ENCODE data around the gene MS4A4E. TPM values are rescaled to one million over a fixed set of nuclear protein-coding genes. Genes with fewer than 3 reads are reported as not detected.
"Not testable (repeated sequence)": the region's sequence is repeated elsewhere in the genome, so short reads cannot be mapped to it uniquely, and the experiment has no call there.

Gene MS4A4E
- total RNA-seq, 4 donors from 2014 or later = 2.2 to 7.1 (median 4.4) TPM

DNA sequence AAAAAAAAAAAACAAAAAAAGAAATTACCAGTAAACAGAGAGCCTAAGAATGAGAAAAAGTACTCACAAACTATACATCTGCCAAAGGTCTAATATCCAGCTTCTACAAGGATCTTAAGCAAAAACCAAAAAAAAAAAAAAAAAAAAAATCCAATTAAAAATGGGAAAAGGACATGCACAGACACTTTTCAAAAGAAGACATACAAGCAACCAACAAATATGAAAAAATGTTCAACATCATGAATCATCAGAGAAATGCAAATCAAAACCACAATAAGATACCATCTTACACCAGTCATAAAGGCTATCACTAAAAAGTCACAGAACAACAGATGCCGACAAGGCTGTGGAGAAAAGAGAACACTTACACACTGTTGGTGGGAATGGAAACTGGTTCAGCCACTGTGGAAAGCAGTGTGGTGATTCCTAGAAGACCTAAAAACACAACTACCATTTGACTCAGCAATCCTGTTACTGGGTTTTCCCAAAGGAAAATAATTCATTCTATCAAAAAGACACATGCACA is 78.3 kb downstream of the MS4A4E start:
- DNase-seq (ENCODE audit: low spot score) (no peak), ATAC-seq (ENCODE audit: low FRiP score) (no peak)
- TF ChIP-seq, protein P1, sequence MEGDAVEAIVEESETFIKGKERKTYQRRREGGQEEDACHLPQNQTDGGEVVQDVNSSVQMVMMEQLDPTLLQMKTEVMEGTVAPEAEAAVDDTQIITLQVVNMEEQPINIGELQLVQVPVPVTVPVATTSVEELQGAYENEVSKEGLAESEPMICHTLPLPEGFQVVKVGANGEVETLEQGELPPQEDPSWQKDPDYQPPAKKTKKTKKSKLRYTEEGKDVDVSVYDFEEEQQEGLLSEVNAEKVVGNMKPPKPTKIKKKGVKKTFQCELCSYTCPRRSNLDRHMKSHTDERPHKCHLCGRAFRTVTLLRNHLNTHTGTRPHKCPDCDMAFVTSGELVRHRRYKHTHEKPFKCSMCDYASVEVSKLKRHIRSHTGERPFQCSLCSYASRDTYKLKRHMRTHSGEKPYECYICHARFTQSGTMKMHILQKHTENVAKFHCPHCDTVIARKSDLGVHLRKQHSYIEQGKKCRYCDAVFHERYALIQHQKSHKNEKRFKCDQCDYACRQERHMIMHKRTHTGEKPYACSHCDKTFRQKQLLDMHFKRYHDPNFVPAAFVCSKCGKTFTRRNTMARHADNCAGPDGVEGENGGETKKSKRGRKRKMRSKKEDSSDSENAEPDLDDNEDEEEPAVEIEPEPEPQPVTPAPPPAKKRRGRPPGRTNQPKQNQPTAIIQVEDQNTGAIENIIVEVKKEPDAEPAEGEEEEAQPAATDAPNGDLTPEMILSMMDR (IDR thresholded peaks at IDR 0.05) = no peak

DNA sequence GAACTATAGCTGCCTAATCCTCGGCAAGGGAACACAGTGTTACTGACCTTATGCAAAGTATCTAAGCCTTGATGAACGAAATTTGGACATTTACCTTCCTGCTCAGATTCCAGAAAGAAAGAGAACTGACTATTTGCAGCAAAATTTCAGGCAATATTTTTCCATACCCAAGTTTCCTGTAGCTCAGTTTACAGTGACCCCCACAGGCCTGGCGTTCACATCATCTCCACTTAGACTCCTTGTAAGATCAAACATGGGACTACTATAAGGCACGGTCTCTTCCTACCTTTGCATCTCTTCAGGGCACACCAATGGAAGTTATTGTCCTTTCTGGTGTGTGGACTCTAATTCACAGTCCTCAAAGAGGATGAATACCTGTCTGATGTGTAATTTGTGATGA is 81.2 kb downstream of the MS4A4E start:
- no peak for DNase-seq (ENCODE audit: low spot score)
- ATAC-seq (ENCODE audit: low FRiP score) = no peak
- TF ChIP-seq, protein P1 (IDR thresholded peaks at IDR 0.05) = no peak

- TF ChIP-seq, protein P1 (IDR thresholded peaks at IDR 0.05) = no peak
- no peak for DNase-seq (ENCODE audit: low spot score)
- no peak for ATAC-seq (ENCODE audit: low FRiP score)
Observed at GRCh38 chr11:60161107-60161506, 81.8 kb downstream of the MS4A4E start.

GRCh38 chr11:60159868-60160267 is 83.1 kb downstream of the MS4A4E start:
- ATAC-seq (ENCODE audit: low FRiP score) = no peak
- TF ChIP-seq, protein P1 (IDR thresholded peaks at IDR 0.05) = no peak
- DNase-seq (ENCODE audit: low spot score) = no peak

DNA sequence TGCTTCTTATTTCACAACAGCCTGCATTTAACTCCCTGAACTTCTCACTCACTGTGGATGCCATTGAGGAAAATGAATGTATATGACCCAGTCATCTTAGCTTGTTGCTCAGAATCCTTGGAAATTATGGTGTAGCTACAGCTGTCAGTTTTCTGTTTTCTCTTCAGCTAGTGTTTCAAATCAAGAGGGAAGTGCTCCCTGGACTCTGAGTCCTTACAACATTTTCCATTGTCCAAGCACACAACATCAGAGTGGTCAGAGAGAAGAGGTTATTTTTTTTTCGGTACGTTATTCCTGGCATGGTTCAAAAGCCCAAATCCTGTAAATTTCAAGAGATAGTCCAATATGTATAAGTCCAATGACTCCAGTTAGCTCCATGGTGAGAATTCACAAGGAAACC is 83.7 kb downstream of the MS4A4E start:
- ATAC-seq (ENCODE audit: low FRiP score) = no peak
- DNase-seq (ENCODE audit: low spot score) = no peak

GRCh38 chr11:60158636-60159035 is 84.3 kb downstream of the MS4A4E start:
- TF ChIP-seq, protein P1 (IDR thresholded peaks at IDR 0.05) = no peak
- DNase-seq (ENCODE audit: low spot score) (no peak), ATAC-seq (ENCODE audit: low FRiP score) (no peak)

More for the DNA sequence above, 83.7 kb downstream of the MS4A4E start:
- TF ChIP-seq, protein P1 (IDR thresholded peaks at IDR 0.05) = no peak

- ATAC-seq (ENCODE audit: low FRiP score) (no peak), DNase-seq (ENCODE audit: low spot score) (no peak)
- TF ChIP-seq, protein P1 (IDR thresholded peaks at IDR 0.05) = no peak
Observed at GRCh38 chr11:60155931-60156330, 87.0 kb downstream of the MS4A4E start.

GRCh38 chr11:60152727-60153126 is 90.2 kb downstream of the MS4A4E start:
- not testable (repeated sequence) for ATAC-seq (ENCODE audit: low FRiP score); DNase-seq (ENCODE audit: low spot score)
